Osteoblast (primary cell): Measurements from ENCODE around the gene PHLDB1. TPM values are rescaled to one million over a fixed set of nuclear protein-coding genes. Genes with fewer than 3 reads are reported as not detected.

ENCODE experiments used
- DNase-seq: peaks from one replicate; pipeline ENCODE4 v3.0.0; 2011; ENCODE audit warnings: low spot score, mixed read lengths; ENCODE audit not compliant: insufficient read length; ENCODE audit errors: missing footprints
- H2AFZ ChIP-seq: 2 replicates; pipeline ENCODE4 v1.6.0; 2011; ENCODE audit warnings: mild to moderate bottlenecking, low read length
- H3K27ac ChIP-seq: 2 replicates; pipeline ENCODE4 v1.5.1; 2011; ENCODE audit warnings: mild to moderate bottlenecking, low read depth, low read length, moderate library complexity
- H3K27me3 ChIP-seq: 2 replicates; pipeline ENCODE4 v1.6.0; 2012; ENCODE audit warnings: mild to moderate bottlenecking, control low read depth, inconsistent platforms, low read length, moderate library complexity; ENCODE audit not compliant: insufficient read depth
- H3K36me3 ChIP-seq: 2 replicates; pipeline ENCODE4 v1.5.1; 2011; ENCODE audit warnings: mild to moderate bottlenecking, low read length, control low read depth, moderate library complexity; ENCODE audit not compliant: insufficient read depth
- H3K4me1 ChIP-seq: 2 replicates; pipeline ENCODE4 v1.5.1; 2011; ENCODE audit warnings: mild to moderate bottlenecking, low read length, control low read depth, moderate library complexity; ENCODE audit not compliant: insufficient read depth
- H3K4me2 ChIP-seq: 2 replicates; pipeline ENCODE4 v1.6.0; 2011; ENCODE audit warnings: mild to moderate bottlenecking, low read length; ENCODE audit not compliant: insufficient read depth
- H3K4me3 ChIP-seq: fragments of 200-600 bp; sonication (generic); 3 replicates; pipeline ENCODE4 v1.5.1; 2012; ENCODE audit warnings: mild to moderate bottlenecking, low read length, inconsistent platforms; ENCODE audit not compliant: insufficient read depth
- H3K79me2 ChIP-seq: 2 replicates; pipeline ENCODE4 v1.6.0; 2012; ENCODE audit warnings: mild to moderate bottlenecking, low read length, control low read depth, inconsistent platforms; ENCODE audit not compliant: insufficient read depth
- H3K9me3 ChIP-seq: 2 replicates; pipeline ENCODE4 v1.5.1; 2011; ENCODE audit warnings: low read depth, low read length, control low read depth
- H4K20me1 ChIP-seq: 2 replicates; pipeline ENCODE4 v1.6.0; 2012; ENCODE audit warnings: mild to moderate bottlenecking, low read length, control low read depth; ENCODE audit not compliant: insufficient read depth
- total RNA-seq: library from RNA; depleted of rRNA; stranded (reverse); fragments of >200 nt; gene quantifications from 2 replicates; pipeline ENCODE4 v1.2.3, GENCODE V29; 2012
- TF ChIP-seq, protein P1 (sequence below): IDR thresholded peaks from 2 replicates; pipeline ENCODE4 v1.5.1; 2011; ENCODE audit warnings: mild to moderate bottlenecking, low read depth, low read length, moderate library complexity; ENCODE audit errors: extremely low read depth

Gene PHLDB1
- total RNA-seq, 1 donor = 96.3 TPM

- peaks cover 48% of the 10 kb centered on the region for H4K20me1 ChIP-seq
- TF ChIP-seq, protein P1, sequence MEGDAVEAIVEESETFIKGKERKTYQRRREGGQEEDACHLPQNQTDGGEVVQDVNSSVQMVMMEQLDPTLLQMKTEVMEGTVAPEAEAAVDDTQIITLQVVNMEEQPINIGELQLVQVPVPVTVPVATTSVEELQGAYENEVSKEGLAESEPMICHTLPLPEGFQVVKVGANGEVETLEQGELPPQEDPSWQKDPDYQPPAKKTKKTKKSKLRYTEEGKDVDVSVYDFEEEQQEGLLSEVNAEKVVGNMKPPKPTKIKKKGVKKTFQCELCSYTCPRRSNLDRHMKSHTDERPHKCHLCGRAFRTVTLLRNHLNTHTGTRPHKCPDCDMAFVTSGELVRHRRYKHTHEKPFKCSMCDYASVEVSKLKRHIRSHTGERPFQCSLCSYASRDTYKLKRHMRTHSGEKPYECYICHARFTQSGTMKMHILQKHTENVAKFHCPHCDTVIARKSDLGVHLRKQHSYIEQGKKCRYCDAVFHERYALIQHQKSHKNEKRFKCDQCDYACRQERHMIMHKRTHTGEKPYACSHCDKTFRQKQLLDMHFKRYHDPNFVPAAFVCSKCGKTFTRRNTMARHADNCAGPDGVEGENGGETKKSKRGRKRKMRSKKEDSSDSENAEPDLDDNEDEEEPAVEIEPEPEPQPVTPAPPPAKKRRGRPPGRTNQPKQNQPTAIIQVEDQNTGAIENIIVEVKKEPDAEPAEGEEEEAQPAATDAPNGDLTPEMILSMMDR = no peak
- no peaks in the 10 kb centered on the region for H3K4me1 ChIP-seq
- no peak overlapping the region for H3K4me3 ChIP-seq
- DNase-seq = no peak
- H3K9me3 ChIP-seq = no peaks in the 10 kb centered on the region
- peaks cover 14% of the 10 kb centered on the region for H3K79me2 ChIP-seq
- no peak overlapping the region for H2AFZ ChIP-seq
- H3K4me2 ChIP-seq = no peak overlapping the region
- no peak overlapping the region for H3K27ac ChIP-seq
- H3K27me3 ChIP-seq = no peaks in the 10 kb centered on the region
- H3K36me3 ChIP-seq = peaks cover 94% of the 10 kb centered on the region
Measured at GRCh38 chr11:118648291-118648690, 40.9 kb downstream of the PHLDB1 start.

DNA sequence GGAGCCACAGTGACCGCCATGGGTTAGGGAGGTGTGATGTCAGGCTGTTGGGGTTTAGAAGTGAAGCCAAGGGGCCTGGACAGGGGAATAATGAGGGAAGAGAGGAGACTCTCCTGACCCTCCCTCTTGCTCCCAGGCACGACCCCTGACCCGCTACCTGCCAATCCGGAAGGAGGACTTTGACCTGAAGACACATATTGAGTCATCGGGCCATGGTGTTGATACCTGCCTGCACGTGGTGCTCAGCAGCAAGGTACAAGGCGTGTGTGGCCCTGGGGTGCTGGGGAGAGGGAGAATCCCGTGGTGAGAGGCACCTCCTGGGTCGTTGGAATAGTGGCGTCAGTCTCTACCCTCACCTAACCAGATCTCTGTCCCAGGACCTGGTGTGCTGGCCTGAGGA, 42.5 kb downstream of the PHLDB1 start:
- H3K4me2 ChIP-seq = no peak overlapping the region
- H3K79me2 ChIP-seq = peaks cover 9% of the 10 kb centered on the region
- no peaks in the 10 kb centered on the region for H3K4me1 ChIP-seq
- H3K27me3 ChIP-seq = no peaks in the 10 kb centered on the region
- peaks cover 92% of the 10 kb centered on the region for H3K36me3 ChIP-seq
- no peak overlapping the region for H2AFZ ChIP-seq
- H3K27ac ChIP-seq = no peak overlapping the region
- no peak for DNase-seq
- H4K20me1 ChIP-seq = peaks cover 41% of the 10 kb centered on the region
- TF ChIP-seq, protein P1 = no peak
- no peaks in the 10 kb centered on the region for H3K9me3 ChIP-seq
- H3K4me3 ChIP-seq = no peak overlapping the region

GRCh38 chr11:118650366-118650765, 43.0 kb downstream of the PHLDB1 start:
- Histone ChIP-seq H3K9me3 (no peaks in the 10 kb centered on the region), H3K4me3 (no peak overlapping the region), H2AFZ (no peak overlapping the region), H3K4me1 (no peaks in the 10 kb centered on the region), H3K27ac (no peak overlapping the region), H4K20me1 (peaks cover 41% of the 10 kb centered on the region), H3K4me2 (no peak overlapping the region), H3K79me2 (peaks cover 8% of the 10 kb centered on the region), H3K27me3 (no peaks in the 10 kb centered on the region), H3K36me3 (peaks cover 92% of the 10 kb centered on the region)
- DNase-seq = no peak
- TF ChIP-seq, protein P1 = no peak

DNA sequence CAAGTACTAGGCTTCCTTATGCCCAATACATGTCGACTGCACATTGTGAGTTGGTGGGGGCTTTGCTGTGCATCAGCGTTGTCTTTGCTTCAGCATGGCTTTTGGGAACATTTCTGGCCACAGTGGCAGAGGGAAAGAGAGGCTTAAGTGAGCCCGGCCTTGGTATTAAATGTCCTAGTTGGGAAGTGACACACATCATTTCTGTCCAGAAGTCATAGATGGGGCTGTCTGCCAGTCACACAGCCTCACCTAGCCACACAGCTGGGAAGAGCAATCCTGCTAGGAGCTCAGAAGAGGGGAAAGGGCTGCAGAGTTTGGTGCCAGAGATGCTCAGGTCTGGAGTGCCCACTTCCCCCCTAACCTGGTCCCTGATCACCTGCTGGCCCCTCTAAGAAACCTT, 44.4 kb downstream of the PHLDB1 start:
- DNase-seq = no peak

More for the DNA sequence above, 44.4 kb downstream of the PHLDB1 start:
- Histone ChIP-seq H3K4me3 (no peak overlapping the region), H3K27me3 (no peaks in the 10 kb centered on the region), H3K4me2 (no peak overlapping the region), H3K4me1 (no peaks in the 10 kb centered on the region), H3K36me3 (peaks cover 95% of the 10 kb centered on the region), H2AFZ (no peak overlapping the region), H3K9me3 (no peaks in the 10 kb centered on the region), H3K79me2 (peaks cover 4% of the 10 kb centered on the region), H4K20me1 (peaks cover 41% of the 10 kb centered on the region), H3K27ac (no peak overlapping the region)
- TF ChIP-seq, protein P1 = no peak
